GM21526 (cell line): ENCODE results near the gene SLC35B3.
"Not testable (repeated sequence)": the region's sequence is repeated elsewhere in the genome, so short reads cannot be mapped to it uniquely, and the experiment has no call there.

Experiments
- ATAC-seq: cut with Tn5 transposase; IDR thresholded peaks from one replicate; pipeline ENCODE4 v1.9.1; 2021; ENCODE audit warnings: moderate library complexity; ENCODE audit not compliant: unreplicated experiment, low FRiP score

The SLC35B3 gene

GRCh38 chr6:8435093-8435844, at the start of gene SLC35B3:
SLC35B3 (minus strand) TSS chr6:8435545.
- peak; percentile 97 for ATAC-seq

- no peak for ATAC-seq
These were observed 48.3 kb upstream of the SLC35B3 start for GRCh38 chr6:8483650-8484049.

GRCh38 chr6:8481727-8482126, 46.4 kb upstream of the SLC35B3 start:
- no peak for ATAC-seq

- no peak for ATAC-seq
These were observed 43.1 kb upstream of the SLC35B3 start for GRCh38 chr6:8478418-8478817.

DNA sequence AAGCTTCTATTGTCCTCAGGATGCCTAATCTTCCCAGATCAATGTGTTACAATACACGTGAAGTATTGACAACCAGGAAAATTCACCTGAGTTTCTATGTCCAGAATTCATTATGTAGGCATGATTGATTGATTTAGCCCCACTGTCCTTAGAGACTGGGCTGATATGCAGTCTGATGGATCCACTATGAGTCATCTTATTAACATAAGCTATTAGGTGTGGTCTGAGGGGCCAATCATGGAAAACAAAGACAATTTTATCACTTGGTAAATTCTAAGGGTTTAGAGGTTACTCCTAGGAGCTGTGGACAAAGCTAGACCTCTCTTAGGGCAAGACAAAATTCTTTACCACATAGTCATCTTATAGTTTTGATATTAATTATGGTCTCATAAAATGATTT, 41.3 kb upstream of the SLC35B3 start:
- ATAC-seq: no peak

DNA sequence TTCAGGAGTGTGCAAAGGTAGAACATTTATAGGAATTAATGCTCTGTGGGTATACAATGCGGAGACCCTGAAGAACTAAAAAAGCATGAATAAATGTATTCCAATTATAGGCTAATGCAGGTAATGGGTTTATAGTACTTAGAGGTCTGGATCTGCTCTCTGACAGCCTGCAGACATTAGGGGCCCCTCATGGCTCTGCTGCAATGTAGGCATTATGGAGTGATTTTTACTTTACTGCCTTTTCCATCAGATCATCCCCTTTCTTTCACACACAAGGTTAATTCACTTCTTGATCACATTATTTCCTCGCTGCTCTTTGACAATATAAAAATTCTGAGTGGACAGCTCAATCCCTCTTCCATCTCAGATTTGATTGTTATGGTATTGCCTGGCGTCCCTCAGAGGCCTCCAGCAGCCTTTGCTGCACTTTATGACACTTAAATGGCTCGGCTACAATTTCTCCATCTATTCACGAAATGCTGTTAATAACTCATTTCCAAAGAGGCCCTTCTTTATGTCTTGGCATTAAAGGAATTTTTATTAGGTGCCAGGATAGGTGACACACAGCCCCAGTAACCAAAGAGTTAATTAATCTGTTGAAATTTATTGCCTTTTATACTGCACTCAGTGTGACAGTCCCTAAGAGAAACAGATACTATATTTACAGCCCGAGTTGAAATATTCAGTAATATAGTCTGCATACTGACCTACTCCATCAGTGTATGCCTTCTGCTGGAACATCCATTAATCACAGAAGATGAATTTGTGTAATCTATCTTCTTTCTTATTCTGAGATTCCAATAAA, 33.4 kb upstream of the SLC35B3 start:
- ATAC-seq: no peak

DNA sequence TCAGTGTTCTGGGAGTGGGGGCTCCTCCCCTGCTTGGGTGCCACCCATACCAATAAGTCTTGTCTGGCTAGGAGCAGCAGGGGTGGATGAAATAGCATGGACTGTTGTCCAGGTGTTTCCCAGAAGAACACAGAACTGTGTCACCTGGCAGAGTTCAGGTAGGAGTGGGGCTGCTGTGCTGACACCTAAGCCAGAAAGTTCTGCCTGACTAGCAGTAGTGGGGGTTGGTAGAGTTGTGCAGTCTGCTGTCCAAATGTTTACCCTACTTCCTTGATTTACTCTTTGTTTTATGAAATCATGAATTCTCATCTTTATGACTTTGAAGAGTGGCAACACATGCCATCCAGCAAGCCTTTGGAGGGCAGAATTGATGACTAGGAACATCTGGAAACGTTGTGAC, 27.3 kb upstream of the SLC35B3 start:
- no peak for ATAC-seq

- ATAC-seq: no peak
These were observed 26.8 kb upstream of the SLC35B3 start for GRCh38 chr6:8462169-8462568.

DNA sequence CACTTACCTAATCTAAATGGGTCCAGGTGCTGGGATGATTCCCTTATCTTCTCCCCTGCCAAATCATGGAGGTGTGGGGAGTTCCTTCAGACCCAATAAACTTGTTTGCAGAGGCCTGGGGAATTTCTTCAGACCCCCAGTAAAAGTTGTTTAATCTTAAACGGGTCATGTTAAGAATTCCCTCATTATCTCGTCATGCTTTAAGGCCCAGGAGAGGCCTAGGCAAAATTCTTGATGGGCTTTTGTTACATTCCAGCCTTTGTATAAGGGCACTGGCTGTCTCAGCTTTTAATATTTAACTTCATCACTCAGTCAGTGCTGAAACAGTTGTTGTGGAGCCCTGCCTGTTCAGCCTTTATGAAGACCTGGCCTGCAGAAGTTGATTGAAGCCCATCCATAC, 11.0 kb upstream of the SLC35B3 start:
- no peak for ATAC-seq

DNA sequence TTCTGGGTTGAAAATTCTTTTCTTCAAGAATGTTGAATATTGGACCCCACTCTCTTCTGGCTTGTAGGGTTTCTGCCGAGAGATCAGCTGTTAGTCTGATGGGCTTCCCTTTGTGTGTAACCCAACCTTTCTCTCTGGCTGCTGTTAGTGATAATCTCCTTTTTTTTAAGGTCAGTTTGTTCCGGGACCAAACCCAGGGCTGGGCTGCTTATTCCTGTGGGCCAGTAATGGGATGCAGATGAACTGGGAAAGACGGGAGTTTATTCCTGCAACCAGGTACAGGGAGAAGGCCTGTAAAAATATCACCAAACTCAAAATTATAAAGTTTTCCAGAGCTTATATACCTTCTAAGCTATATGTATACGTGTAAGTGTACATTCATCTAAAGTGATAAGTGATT, 10.6 kb upstream of the SLC35B3 start:
- not testable (repeated sequence) for ATAC-seq

GRCh38 chr6:8442150-8442549, 6.8 kb upstream of the SLC35B3 start:
- no peak for ATAC-seq

GRCh38 chr6:8441452-8441851, 6.1 kb upstream of the SLC35B3 start:
- no peak for ATAC-seq

DNA sequence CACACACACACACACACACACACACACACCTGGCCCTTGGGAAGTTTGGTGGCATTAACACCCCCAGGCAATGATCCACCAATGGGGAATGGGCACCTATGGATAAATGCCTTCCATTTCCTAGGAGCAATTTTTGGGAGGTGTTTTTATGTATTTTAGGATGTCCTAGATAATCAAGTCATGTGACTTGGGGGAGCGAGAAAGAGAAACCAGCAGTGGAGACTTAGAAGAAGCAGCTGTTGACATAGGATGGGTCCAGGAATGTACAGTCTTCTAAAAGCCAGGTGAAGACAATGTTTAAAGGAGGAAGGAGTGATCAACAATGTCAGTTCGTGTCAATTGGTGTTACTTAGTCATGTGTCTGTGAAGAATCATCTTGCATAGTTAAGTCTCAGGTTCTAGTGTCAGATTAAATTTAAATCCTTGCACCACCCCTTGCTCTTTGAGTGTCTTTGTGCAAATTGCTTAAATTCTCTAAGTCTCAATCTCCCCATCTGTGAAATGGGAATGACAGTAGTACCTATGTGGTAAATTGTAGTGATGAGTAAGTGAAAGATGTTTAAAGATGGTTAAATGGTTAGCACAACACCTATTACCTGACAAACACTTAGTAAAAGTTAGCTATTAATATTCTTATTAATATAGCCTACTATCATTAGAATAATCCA, 4.4 kb upstream of the SLC35B3 start:
- no peak for ATAC-seq

GRCh38 chr6:8437813-8438212, 2.5 kb upstream of the SLC35B3 start:
- ATAC-seq: no peak

- no peak for ATAC-seq
These were observed 1.6 kb upstream of the SLC35B3 start for GRCh38 chr6:8436966-8437365.

DNA sequence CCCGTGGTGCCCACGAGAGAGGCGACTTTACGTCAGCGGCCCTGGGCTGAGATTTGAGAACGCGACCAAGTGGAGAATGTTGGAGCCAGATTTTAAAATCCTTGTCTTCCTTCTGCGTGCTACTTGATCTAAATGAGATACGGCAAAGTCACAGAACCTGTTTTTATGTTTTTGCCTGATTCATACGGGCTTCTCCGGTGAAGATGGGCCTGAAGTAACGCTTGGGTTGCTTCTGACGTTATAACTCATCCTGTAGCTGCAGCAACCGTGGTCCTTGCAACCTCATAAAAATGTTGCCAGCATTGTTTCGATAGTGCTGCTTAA, 462 bp upstream of the SLC35B3 start:
- ATAC-seq: peak; percentile 1

DNA sequence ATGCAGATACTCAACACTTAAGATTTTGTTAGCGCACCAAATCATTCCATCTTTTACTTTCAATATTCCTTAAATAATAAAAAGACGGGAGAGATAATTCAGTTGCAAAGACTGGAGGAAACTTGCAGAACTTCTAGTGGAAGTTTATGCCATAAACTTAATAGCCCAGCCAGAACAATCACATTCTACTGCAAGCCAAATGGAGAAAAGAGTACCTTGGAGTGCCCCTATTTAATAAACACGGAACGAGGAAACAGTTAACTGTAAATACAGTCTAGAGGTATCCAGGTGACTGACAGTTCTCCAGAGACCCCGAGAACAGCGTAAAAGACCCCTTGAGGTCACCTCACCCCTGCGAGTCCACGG, 635 bp downstream of the SLC35B3 start:
- ATAC-seq: peak; percentile 22

DNA sequence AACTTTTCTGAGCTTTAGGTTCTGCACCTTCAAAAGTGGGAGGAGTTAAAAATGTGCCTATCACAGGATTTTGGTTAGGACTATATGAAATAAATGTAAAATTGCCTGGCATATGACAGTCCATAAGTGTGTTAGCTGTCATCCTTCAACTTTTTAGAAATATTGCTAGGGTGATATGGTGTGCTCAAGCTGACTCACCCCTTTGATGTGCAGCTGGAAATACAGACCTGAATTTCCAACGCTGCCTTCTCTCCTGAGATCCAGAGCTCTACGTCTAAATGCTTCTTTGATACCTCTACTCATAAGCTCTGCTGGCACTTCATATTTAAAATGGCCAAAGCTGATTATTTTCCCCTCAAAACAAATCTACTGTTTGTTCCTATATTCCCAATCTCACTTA, 2.7 kb downstream of the SLC35B3 start:
- no peak for ATAC-seq

DNA sequence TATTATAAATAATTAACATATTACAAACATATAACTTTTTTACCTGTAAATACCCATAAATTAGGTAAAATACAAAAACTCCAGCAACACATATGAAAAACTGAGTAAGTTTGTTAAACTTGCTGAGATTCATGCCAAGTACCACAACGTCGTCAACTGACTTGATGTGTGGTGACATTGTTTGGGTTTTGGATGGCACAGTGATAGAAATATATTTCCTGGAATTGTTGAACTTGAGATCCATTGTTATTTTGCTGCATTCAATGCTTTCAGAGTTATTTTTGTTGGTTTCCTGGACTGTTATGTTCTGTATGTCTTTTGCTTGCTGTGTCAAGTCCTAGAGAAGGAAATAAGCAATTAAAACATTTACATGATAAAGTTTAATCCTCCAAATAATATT, 5.5 kb downstream of the SLC35B3 start:
- no peak for ATAC-seq

GRCh38 chr6:8426544-8426943, 8.8 kb downstream of the SLC35B3 start:
- not testable (repeated sequence) for ATAC-seq

GRCh38 chr6:8420031-8420588, 15.2 kb downstream of the SLC35B3 start:
- ATAC-seq: no peak
